HEK293 (cell line): ENCODE data around the gene LRRC27.

Experiments used
- YY1 ChIP-seq: fragments of 450-650 bp; formaldehyde crosslinking; IDR thresholded peaks from 2 replicates; pipeline ENCODE4 v1.5.1; 2018; ENCODE audit warnings: missing biosample characterization, missing genetic modification characterization
- ZNF223 ChIP-seq: fragments of 450-650 bp; formaldehyde crosslinking; IDR thresholded peaks from 2 replicates; pipeline ENCODE4 v1.5.1; 2016; ENCODE audit warnings: missing biosample characterization, missing genetic modification characterization
- ZNF274 ChIP-seq, 2 experiments: fragments of 200-500 bp in 1 of 2; fragments of 450-650 bp in 1 of 2; sonication (Bioruptor generic) in 1 of 2; formaldehyde crosslinking in 1 of 2; IDR thresholded peaks; 2 replicates each; pipeline versions ENCODE4 v1.5.1 to v1.6.1; 2014 to 2016; ENCODE audit warnings: borderline replicate concordance in 1 of 2, inconsistent platforms in 1 of 2, low read length in 1 of 2, missing biosample characterization in 1 of 2, missing genetic modification characterization in 1 of 2
- ZNF423 ChIP-seq: fragments of 450-650 bp; formaldehyde crosslinking; IDR thresholded peaks from 2 replicates; pipeline ENCODE4 v1.5.1; 2016; ENCODE audit warnings: missing biosample characterization, missing genetic modification characterization
- ZNF501 ChIP-seq: fragments of 450-650 bp; formaldehyde crosslinking; IDR thresholded peaks from 2 replicates; pipeline ENCODE4 v1.5.1; 2016; ENCODE audit warnings: missing biosample characterization, missing genetic modification characterization
- ZNF571 ChIP-seq: fragments of 450-650 bp; formaldehyde crosslinking; IDR thresholded peaks from 2 replicates; pipeline ENCODE4 v1.5.0; 2017; ENCODE audit warnings: missing biosample characterization, missing genetic modification characterization
- ZNF830 ChIP-seq: fragments of 450-650 bp; IDR thresholded peaks from 2 replicates; pipeline ENCODE4 v1.5.0; 2018; ENCODE audit warnings: missing biosample characterization, missing genetic modification characterization, low read depth, mild to moderate bottlenecking, moderate library complexity
- ZNF843 ChIP-seq: fragments of 450-650 bp; formaldehyde crosslinking; IDR thresholded peaks from 2 replicates; pipeline ENCODE4 v1.5.1; 2016; ENCODE audit warnings: missing biosample characterization, missing genetic modification characterization
- TF ChIP-seq, protein P1 (sequence below): fragments of 450-650 bp; formaldehyde crosslinking; IDR thresholded peaks from 2 replicates; pipeline ENCODE4 v1.5.1; 2016; ENCODE audit warnings: missing biosample characterization, missing genetic modification characterization
- TF ChIP-seq, protein P2 (sequence below): sonication (generic); formaldehyde crosslinking; IDR thresholded peaks from 2 replicates; pipeline ENCODE4 v1.8.1; 2022; ENCODE audit warnings: mild to moderate bottlenecking, moderate library complexity, missing genetic modification reagents
- TF ChIP-seq, protein P3 (sequence below): fragments of 450-650 bp; formaldehyde crosslinking; IDR thresholded peaks from 2 replicates; pipeline ENCODE4 v1.5.1; 2016; ENCODE audit warnings: missing biosample characterization, missing genetic modification characterization
- TF ChIP-seq, protein P4 (sequence below): fragments of 450-650 bp; formaldehyde crosslinking; IDR thresholded peaks from 2 replicates; pipeline ENCODE4 v1.5.1; 2016; ENCODE audit warnings: missing biosample characterization, missing genetic modification characterization

DNA sequence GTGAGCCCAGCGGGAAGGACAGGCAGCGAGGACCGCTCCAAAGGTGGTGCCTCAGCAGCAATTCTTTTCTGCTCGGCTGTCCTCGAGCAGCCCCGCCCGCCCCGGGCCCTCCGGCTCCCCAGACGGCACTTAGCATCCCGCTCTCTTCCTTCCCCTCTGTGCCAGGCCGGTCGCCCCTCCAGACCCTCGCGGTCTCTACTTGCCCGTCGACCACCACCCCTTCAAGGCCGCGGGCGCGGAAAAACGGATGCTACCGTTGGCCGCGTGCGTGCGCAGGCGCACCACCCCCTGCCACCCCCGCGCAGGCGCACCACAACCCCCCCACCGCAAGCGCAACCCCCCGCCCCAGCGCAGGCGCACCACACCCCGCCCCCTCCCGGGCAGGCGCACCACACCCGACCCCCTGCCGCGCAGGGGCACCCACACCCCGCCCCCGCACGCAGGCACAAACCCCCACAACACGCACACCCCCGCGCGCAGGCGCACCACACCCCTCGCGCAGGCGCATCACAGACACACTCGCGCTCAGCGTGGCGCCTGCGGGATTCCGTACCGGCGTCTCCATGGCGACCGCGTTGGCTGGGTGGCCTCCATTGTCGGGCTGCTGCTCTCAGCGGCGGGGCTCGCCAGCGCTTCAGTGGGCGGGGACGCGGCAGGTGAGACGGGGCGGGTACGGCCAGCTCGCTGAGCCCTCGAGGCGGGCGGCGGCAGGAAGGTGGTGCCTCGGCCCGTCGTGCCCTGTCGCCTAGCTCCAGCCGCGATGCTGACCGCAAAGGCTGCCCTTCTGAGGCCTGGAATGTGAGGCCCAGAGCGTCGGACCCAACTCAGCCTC lies at the start of gene LRRC27:
- TF ChIP-seq, protein P1, sequence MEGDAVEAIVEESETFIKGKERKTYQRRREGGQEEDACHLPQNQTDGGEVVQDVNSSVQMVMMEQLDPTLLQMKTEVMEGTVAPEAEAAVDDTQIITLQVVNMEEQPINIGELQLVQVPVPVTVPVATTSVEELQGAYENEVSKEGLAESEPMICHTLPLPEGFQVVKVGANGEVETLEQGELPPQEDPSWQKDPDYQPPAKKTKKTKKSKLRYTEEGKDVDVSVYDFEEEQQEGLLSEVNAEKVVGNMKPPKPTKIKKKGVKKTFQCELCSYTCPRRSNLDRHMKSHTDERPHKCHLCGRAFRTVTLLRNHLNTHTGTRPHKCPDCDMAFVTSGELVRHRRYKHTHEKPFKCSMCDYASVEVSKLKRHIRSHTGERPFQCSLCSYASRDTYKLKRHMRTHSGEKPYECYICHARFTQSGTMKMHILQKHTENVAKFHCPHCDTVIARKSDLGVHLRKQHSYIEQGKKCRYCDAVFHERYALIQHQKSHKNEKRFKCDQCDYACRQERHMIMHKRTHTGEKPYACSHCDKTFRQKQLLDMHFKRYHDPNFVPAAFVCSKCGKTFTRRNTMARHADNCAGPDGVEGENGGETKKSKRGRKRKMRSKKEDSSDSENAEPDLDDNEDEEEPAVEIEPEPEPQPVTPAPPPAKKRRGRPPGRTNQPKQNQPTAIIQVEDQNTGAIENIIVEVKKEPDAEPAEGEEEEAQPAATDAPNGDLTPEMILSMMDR (tag by site-specific recombination): peak; percentile 22; the same call in 1 of the 2 replicates
- TF ChIP-seq ZNF274 (IDR thresholded peaks at IDR 0.05; ENCODE audit: low read length) (no peak), ZNF274 (tag by site-specific recombination; IDR thresholded peaks at IDR 0.05; ENCODE audit: borderline replicate concordance) (no peak), YY1 (tag by site-specific recombination) (peak; percentile 69; the same call in 1 of the 2 replicates), ZNF571 (tag by site-specific recombination) (no peak), ZNF223 (tag by site-specific recombination) (no peak), ZNF501 (tag by site-specific recombination) (peak; percentile 48), ZNF423 (tag by site-specific recombination) (peak; percentile 63; the same call in 1 of the 2 replicates), ZNF843 (peak; percentile 60; the same call in 1 of the 2 replicates), ZNF830 (tag by site-specific recombination) (no peak)
- TF ChIP-seq, protein P2, sequence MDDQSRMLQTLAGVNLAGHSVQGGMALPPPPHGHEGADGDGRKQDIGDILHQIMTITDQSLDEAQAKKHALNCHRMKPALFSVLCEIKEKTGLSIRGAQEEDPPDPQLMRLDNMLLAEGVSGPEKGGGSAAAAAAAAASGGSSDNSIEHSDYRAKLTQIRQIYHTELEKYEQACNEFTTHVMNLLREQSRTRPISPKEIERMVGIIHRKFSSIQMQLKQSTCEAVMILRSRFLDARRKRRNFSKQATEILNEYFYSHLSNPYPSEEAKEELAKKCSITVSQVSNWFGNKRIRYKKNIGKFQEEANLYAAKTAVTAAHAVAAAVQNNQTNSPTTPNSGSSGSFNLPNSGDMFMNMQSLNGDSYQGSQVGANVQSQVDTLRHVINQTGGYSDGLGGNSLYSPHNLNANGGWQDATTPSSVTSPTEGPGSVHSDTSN (CRISPR knock-in tag): peak; percentile 71; the same call in 1 of the 2 replicates
- TF ChIP-seq, protein P3, sequence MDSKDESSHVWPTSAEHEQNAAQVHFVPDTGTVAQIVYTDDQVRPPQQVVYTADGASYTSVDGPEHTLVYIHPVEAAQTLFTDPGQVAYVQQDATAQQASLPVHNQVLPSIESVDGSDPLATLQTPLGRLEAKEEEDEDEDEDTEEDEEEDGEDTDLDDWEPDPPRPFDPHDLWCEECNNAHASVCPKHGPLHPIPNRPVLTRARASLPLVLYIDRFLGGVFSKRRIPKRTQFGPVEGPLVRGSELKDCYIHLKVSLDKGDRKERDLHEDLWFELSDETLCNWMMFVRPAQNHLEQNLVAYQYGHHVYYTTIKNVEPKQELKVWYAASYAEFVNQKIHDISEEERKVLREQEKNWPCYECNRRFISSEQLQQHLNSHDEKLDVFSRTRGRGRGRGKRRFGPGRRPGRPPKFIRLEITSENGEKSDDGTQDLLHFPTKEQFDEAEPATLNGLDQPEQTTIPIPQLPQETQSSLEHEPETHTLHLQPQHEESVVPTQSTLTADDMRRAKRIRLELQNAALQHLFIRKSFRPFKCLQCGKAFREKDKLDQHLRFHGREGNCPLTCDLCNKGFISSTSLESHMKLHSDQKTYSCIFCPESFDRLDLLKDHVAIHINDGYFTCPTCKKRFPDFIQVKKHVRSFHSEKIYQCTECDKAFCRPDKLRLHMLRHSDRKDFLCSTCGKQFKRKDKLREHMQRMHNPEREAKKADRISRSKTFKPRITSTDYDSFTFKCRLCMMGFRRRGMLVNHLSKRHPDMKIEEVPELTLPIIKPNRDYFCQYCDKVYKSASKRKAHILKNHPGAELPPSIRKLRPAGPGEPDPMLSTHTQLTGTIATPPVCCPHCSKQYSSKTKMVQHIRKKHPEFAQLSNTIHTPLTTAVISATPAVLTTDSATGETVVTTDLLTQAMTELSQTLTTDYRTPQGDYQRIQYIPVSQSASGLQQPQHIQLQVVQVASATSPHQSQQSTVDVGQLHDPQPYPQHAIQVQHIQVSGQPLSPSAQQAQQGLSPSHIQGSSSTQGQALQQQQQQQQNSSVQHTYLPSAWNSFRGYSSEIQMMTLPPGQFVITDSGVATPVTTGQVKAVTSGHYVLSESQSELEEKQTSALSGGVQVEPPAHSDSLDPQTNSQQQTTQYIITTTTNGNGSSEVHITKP (tag by site-specific recombination): peak; percentile 93
- TF ChIP-seq, protein P4, sequence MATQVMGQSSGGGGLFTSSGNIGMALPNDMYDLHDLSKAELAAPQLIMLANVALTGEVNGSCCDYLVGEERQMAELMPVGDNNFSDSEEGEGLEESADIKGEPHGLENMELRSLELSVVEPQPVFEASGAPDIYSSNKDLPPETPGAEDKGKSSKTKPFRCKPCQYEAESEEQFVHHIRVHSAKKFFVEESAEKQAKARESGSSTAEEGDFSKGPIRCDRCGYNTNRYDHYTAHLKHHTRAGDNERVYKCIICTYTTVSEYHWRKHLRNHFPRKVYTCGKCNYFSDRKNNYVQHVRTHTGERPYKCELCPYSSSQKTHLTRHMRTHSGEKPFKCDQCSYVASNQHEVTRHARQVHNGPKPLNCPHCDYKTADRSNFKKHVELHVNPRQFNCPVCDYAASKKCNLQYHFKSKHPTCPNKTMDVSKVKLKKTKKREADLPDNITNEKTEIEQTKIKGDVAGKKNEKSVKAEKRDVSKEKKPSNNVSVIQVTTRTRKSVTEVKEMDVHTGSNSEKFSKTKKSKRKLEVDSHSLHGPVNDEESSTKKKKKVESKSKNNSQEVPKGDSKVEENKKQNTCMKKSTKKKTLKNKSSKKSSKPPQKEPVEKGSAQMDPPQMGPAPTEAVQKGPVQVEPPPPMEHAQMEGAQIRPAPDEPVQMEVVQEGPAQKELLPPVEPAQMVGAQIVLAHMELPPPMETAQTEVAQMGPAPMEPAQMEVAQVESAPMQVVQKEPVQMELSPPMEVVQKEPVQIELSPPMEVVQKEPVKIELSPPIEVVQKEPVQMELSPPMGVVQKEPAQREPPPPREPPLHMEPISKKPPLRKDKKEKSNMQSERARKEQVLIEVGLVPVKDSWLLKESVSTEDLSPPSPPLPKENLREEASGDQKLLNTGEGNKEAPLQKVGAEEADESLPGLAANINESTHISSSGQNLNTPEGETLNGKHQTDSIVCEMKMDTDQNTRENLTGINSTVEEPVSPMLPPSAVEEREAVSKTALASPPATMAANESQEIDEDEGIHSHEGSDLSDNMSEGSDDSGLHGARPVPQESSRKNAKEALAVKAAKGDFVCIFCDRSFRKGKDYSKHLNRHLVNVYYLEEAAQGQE (tag by site-specific recombination): no peak
